Fibroblast of the conjunctiva (primary cell): Measurements from ENCODE around the gene CNTROB.

Source experiments
- DNase-seq: peaks from one replicate; pipeline ENCODE4 v3.0.0-alpha.2; 2010; ENCODE audit warnings: low read depth

Gene CNTROB

DNA sequence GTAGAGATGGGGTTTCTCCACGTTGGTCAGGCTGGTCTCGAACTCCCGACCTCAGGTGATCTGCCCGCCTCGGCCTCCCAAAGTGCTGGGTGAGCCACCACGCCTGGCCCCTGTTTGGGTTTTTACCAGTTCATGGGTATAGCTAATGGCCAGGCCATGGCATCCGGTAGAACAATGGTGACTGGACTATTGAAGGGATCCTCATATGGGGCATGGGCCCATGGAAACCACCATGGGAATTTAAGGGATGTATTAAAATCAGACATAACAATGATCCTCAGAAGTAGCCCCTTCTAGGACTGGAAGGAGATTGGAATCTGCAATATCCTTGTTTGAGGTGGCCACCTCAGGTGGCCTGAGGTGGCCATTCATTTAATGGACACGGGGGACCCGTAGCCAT lies 52.9 kb downstream of the CNTROB start:
- no peak for DNase-seq

DNA sequence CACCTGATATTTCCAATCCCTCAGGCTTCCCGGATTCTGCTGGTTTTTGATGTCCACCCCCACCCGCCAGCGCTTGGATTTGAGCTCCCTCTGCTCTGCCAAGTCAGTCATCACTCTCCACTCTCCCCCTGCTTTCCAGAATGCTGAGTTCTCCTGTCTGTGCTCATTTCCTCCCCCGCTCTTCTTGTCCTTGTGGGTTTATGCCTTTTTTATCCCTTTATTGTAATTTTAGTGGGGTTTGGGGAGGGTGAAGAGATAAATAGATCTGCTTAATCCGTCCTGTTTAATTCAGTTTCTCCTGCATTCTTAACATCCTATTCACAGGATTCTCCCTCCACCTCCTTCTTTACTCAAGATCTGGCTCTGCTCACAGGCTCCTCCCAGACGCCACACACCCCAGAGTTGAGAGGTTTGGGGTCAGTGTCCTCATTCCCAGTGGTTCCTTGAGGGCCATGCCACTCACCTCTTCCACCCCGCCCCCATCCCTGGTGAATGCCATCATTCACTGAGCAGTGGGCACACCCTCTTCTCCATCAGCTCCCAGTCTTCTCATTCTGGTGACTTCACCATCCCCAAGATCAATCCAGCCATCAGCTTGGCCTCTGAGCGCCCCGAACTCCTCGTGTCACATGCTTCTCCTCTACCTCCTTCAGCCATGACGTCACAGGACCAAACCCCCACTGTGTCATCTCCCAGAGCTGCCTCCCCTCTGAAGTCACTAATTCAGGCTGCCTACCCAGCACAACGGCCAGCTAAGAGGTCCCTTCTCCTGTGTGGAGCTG lies 55.3 kb downstream of the CNTROB start:
- no peak for DNase-seq

DNA sequence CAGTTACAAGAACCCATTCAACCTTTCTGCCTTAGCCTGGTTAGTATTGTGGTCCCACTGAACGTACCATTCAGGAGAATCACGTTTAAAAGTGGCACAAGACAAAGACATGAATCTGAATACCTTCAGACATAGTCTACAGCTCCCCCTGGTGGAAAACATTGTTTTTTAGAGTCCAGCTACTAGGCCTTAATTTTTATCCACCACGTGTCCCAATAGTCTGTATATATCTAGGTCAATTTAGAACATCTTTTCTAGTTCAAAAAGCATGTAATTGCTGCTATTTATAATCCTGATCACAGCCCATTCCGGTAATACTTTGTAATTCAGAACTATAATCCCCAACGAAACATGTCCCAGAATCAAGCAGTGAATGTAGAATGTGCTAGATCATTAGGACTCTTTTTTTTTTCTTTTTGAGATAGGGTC lies 56.8 kb downstream of the CNTROB start:
- peak; percentile 73 for DNase-seq

DNA sequence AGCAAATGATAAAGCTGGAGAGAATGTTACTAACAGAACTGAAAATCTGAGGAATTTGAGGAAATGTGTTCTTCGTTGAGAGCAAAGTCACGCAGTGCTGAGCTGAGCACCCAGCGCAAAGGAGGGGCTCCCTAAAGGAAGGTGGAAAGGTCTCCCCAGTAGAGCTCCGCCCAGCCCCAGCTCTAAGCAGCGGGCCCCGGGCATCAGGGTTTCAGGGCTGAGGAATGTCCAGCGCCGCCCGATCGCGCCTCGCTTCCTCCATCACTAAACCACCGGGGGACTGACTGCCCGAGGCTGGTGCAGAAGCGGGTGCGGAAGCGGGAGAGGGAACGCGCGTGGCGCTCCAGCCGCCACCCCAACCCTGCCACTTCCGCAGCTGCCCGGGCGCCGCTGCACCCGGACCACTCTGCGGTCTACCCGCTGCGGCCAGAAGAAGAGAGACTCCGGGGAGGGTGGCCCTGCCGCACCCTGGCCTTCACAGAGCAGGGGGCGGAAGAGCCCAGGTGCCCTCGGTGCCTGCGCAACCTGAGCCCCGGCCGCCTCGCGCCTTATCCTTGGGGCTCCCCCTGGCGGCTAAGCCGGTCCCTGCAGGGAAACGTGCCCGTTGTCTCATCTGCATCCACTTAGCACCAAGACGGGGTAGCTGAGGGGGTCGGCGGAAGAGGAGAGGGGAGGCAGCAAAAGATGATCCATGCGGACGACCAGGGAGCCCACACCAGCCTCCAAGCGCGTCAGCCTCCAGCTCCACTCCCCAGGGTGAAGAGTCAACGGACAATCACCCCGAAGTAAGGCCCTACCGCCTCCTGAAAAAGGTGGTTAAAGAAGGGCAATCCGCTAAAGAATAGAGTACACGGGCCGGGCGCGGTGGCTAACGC lies 58.0 kb downstream of the CNTROB start:
- no peak for DNase-seq

DNA sequence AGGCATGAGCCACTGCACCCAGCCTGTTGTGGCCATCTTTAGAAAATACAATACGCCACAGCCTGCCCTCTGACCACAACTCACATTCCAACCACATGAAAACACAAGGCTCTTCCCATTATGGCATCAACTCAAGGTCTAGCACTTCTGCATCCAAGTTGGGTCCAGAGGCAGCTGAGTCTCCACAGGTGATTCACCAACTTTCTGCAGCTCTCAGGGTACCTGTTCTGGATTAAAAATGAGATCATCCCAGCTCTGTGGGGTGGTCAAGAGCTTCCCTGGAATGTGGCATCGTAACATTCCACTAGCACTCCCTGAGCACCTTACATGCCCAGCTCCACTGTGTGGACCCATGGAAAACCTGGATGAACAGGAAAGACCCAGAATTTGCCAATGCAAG lies 60.5 kb downstream of the CNTROB start:
- DNase-seq = no peak

DNA sequence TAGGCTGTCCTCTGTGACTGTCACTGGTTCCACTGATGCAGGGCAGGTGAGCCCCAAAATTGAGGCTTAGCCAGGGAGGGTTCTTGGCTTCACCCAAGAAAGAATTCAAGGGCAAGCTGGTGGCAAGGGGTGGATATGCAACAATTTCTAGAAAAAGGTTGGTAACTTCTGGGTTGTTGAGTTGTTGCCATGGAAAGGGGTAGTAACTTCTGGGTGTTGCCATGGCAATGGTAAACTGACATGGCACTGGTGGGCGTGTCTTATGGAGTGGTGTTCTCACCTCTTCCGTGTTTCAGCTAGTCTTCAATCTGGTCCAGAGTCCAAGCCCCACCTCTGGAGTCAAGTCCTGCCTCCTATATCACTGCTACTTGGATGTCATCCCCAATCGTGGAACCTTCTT lies 60.9 kb downstream of the CNTROB start:
- no peak for DNase-seq

DNA sequence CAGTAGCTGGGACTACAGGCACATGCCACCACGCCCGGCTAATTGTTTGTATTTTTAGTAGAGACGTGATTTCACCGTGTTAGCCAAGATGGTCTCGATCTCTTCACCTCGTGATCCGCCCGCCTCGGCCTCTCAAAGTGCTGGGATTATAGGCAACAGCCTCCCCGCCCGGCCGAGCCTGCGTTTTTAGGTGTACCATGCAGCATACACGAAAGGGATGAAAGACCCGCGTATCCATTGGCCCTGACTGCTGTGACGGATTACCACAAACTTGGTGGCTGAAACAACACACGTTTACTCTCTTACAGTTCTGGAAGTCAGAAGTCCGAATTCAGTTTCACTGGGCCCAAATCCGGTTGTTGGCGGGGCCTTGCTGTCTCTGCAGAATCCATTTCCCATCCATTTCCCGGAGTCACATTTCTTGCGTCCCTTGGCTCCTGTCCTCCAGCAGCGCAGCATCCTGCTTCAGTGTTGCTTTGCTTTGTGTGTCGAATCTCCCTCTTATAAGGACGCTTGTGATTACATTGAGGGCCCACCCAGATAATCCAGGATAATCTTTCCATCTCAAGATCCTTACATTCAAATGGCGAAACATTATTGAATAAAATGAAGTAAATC lies 62.1 kb downstream of the CNTROB start:
- DNase-seq = no peak

DNA sequence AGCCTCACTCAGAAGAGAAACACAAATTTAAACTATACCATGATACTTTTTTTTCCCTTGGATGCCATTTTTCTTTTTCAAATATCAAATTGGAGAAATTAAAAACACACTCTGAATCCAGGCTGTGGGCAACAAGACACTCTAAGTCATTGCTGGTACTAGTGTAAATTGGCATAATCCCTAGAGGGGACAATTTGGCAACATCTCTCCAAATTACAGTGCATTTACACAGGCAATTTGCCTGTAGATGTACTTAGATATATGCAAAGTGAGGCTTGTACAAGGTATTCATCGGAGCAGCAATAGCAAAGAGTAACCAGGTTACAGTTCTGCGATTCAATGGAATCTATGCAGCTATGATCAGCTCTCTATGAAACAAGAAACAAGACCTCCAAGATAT lies 63.7 kb downstream of the CNTROB start:
- DNase-seq = no peak

DNA sequence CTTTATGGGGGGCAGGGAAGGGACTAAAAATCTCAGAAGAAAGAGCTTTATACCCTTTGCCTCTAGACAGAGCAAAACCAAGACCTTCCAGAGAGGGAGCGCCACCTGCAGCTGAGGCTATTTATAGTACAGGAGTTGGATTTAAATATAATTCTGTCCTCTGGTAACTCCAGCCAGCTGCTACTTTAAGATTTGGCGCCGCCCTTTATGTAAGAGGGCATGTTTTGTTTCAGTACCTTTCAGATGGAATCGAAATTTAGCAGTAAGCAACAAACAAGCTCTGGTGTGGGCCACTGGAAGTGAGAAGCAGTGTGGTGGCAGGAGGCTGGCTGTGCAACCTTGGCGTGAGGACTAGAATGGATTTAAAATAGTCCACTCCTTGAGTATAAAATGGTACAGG lies 65.2 kb downstream of the CNTROB start:
- no peak for DNase-seq
